ENCODE measurements around the gene TRANK1. TPM values are rescaled to one million over a fixed set of nuclear protein-coding genes. Genes with fewer than 3 reads are reported as not detected.

TRANK1 gene
- total RNA-seq, 6 experiments from 2014 or later, result 1.00 to 3.0 (median 1.4) TPM

DNA sequence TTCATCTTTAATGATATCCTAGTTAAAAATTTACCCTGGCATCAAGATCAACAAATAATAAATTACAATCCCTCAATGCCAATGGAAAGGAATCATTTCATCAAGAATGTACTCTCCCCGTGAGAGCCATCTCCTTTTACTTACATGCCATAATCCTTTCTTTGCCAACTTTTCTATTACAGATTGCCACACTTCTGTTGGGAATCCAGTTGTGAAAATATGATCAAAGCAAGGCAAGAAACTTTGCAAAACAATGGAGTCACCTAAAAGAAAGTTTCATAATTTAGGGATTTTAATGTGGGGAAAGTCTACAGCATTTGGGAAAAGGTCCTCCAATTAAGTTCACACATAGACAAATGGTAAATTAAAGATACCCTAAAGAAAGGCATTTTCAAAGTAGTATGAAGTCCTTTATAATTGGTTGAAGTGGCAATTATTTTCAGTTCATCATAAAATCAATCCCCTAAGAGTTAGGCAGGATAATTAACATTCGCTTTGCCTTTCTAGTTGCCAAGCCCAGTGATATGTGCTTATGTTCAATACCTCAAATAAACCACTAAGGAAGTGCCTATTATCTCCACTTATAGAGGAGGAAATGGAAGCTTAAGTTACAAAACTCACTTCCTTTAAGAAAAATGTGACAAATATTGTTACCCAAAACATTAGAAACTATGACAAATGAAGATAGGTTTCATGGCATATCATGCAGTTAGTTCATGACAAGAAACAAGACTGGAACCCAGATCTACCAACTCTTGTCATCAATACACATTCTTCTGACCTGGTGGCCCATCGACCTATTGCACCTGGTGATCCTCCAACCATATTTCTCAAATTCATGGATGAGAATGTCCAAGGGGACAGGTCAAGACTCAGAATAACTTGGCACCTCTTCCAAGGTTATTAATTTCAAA lies 49.1 kb downstream of the TRANK1 start:
- no peaks in the 10 kb centered on the region for H3K36me3 Mint-ChIP-seq (ENCODE audit: low read depth)

DNA sequence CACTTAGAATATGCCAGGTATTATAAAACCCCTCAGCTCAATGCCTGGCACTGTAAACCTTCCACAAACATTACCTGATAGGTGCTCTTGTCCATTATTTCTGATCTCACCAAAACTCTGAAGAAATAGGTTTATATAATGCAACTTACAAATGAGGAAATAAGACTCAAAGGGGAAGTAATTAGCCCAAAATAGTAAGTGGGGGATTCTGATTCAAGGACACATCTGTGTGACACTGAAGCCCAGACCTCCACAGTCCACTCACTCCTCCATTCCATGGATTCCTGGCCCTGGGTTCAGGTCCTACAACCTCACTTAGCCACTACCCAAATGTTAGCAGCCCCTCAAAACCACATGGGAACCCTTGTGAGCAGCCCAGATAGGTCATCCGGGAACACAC lies 49.9 kb downstream of the TRANK1 start:
- Mint-ChIP-seq H3K27ac (no peak overlapping the region), H3K9me3 (no peaks in the 10 kb centered on the region), H3K27me3 (ENCODE audit: insufficient read depth) (peaks cover 11% of the 10 kb centered on the region; the same call in 1 of the 2 replicates), H3K4me3 (no peak overlapping the region), H3K4me1 (ENCODE audit: low read depth) (no peaks in the 10 kb centered on the region), H3K36me3 (ENCODE audit: low read depth) (no peaks in the 10 kb centered on the region)
- TF ChIP-seq, protein P1, sequence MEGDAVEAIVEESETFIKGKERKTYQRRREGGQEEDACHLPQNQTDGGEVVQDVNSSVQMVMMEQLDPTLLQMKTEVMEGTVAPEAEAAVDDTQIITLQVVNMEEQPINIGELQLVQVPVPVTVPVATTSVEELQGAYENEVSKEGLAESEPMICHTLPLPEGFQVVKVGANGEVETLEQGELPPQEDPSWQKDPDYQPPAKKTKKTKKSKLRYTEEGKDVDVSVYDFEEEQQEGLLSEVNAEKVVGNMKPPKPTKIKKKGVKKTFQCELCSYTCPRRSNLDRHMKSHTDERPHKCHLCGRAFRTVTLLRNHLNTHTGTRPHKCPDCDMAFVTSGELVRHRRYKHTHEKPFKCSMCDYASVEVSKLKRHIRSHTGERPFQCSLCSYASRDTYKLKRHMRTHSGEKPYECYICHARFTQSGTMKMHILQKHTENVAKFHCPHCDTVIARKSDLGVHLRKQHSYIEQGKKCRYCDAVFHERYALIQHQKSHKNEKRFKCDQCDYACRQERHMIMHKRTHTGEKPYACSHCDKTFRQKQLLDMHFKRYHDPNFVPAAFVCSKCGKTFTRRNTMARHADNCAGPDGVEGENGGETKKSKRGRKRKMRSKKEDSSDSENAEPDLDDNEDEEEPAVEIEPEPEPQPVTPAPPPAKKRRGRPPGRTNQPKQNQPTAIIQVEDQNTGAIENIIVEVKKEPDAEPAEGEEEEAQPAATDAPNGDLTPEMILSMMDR (IDR thresholded peaks at IDR 0.05), result no peak
- no peak for DNase-seq

More for the DNA sequence above, 49.1 kb downstream of the TRANK1 start:
- Mint-ChIP-seq H3K27me3 (ENCODE audit: insufficient read depth) (peaks cover 8% of the 10 kb centered on the region; the same call in 1 of the 2 replicates), H3K4me1 (ENCODE audit: low read depth) (no peaks in the 10 kb centered on the region), H3K27ac (no peak overlapping the region), H3K4me3 (no peak overlapping the region), H3K9me3 (no peaks in the 10 kb centered on the region)
- TF ChIP-seq, protein P1 (IDR thresholded peaks at IDR 0.05), result no peak
- DNase-seq, result no peak

DNA sequence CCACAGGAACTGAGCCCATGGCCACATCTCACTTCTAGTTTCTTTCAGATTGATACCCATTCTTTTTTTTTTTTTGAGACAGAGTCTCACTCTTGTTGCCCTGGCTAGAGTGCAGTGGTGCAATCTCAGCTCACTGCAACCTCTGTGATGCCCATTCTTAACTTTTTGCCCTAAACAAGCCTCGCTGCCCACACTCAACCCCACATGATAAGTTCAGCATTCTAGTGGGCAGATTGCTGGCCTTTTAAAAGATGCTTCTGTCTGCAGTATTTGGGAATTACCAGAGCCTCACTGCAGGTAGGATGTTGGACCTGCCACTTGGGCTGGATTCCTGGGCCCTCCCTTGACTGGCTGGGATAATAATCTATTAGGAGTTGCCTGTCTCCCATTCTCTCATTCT lies 51.0 kb downstream of the TRANK1 start:
- Mint-ChIP-seq H3K27me3 (ENCODE audit: insufficient read depth) (peaks cover 12% of the 10 kb centered on the region; the same call in 1 of the 2 replicates), H3K9me3 (no peaks in the 10 kb centered on the region), H3K27ac (no peak overlapping the region), H3K4me1 (ENCODE audit: low read depth) (no peaks in the 10 kb centered on the region), H3K36me3 (ENCODE audit: low read depth) (no peaks in the 10 kb centered on the region), H3K4me3 (no peak overlapping the region)
- no peak for DNase-seq
- TF ChIP-seq, protein P1 (IDR thresholded peaks at IDR 0.05), result no peak

- TF ChIP-seq, protein P1 (IDR thresholded peaks at IDR 0.05), result no peak
- H3K36me3 Mint-ChIP-seq (ENCODE audit: low read depth), result no peaks in the 10 kb centered on the region
- peak; percentile 17 for DNase-seq
- no peak overlapping the region for H3K27ac Mint-ChIP-seq
- H3K27me3 Mint-ChIP-seq (ENCODE audit: insufficient read depth), result peaks cover 11% of the 10 kb centered on the region; the same call in 1 of the 2 replicates
- H3K9me3 Mint-ChIP-seq, result no peaks in the 10 kb centered on the region
- no peaks in the 10 kb centered on the region for H3K4me1 Mint-ChIP-seq (ENCODE audit: low read depth)
- no peak overlapping the region for H3K4me3 Mint-ChIP-seq
These were observed 51.7 kb downstream of the TRANK1 start for GRCh38 chr3:36893137-36893557.

- no peak overlapping the region for H3K27ac Mint-ChIP-seq
- no peak for DNase-seq
These were observed 52.3 kb downstream of the TRANK1 start for GRCh38 chr3:36892457-36893136.

More at GRCh38 chr3:36892457-36893136, 52.3 kb downstream of the TRANK1 start:
- H3K4me1 Mint-ChIP-seq (ENCODE audit: low read depth), result no peaks in the 10 kb centered on the region
- no peak overlapping the region for H3K4me3 Mint-ChIP-seq
- H3K36me3 Mint-ChIP-seq (ENCODE audit: low read depth), result no peaks in the 10 kb centered on the region
- peaks cover 6% of the 10 kb centered on the region; the same call in 1 of the 2 replicates for H3K27me3 Mint-ChIP-seq (ENCODE audit: insufficient read depth)
- H3K9me3 Mint-ChIP-seq, result no peaks in the 10 kb centered on the region
- TF ChIP-seq, protein P1 (IDR thresholded peaks at IDR 0.05), result no peak
